Stimulated activated CD4-positive, alpha-beta T cell treated with anti-CD3 and anti-CD28 coated beads, Interleukin-15, amount 100 ng/mL, for 24 hours (primary cell): ENCODE results near the gene GLDN.

ENCODE experiments used
- DNase-seq: peaks from one replicate; pipeline ENCODE4 v3.0.0-alpha.2; 2020

GLDN gene

DNA sequence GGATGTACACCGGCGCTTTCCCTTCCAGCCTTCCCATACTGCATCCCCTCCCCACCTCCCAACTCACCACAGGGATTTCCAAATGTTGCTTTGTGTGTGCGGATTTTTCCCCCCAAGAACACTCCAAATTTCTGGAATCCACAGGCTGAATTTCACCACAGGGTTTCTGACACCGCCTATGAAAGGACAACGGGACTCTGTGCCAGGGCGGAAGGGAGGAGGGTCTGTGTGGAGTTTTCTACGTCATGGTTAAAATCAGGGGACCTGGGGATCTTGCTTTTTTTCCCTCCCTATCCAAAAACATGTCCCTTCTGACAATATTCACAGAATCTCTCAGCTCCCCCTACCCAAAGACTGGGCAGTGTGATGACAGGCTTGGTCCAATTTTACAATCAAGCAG lies 17.7 kb upstream of the GLDN start:
- DNase-seq, result no peak

DNA sequence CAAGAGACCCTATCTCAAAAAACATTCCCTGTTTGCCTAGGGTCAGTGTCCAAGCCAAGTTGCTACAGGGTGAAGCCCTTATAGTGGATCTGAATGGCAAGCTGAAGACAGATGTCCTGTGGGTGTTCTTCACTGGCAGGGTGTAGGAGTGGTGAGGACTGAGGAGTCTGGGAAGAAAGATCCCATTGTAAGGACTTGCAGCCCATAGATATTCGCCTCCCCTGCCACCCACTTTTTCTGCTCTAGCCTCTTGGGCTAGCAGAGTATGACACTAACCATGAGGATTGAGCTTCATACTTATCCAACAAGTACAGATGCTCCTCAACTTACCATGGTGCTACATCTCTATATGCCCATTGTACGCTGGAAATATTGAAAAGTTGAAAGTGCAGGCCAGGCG lies 16.3 kb upstream of the GLDN start:
- no peak for DNase-seq

DNA sequence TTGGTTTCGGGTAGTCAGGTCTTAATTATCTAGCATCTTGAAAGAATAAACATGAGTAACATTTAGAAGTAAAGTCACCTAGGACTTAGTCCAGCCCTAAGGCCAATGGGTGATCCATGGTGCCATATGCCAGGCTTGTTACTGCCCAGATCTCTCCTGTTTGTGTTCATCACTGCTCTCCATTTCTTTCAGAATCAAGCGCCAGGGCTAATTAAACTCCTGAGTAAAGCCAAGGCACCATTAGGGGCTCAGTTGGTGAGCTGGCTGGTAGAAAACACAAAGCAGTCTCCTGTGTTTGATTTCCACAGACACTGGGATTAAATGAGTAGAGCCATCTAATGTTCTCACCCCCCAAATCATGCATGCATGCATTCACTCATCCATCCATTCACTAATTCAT lies 14.4 kb upstream of the GLDN start:
- DNase-seq, result no peak

DNA sequence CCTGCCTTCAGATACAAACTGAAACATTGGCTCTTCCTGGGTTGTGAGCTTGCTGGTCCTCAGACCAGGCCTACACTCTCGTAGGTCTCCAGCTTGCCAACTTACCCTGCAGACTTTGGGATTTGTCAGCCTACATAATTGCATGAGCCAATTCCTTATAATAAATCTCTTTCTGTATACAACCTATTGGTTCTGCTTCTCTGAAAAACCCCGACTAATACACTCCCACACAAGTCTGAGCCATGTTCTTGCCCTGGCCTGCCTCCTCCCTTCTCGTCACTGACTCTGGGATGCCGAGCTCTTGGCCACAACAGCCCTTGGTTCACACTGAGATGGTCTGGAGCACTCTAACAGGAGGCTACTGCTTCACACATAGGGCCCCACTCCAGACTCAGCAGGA lies 12.5 kb upstream of the GLDN start:
- DNase-seq, result no peak

DNA sequence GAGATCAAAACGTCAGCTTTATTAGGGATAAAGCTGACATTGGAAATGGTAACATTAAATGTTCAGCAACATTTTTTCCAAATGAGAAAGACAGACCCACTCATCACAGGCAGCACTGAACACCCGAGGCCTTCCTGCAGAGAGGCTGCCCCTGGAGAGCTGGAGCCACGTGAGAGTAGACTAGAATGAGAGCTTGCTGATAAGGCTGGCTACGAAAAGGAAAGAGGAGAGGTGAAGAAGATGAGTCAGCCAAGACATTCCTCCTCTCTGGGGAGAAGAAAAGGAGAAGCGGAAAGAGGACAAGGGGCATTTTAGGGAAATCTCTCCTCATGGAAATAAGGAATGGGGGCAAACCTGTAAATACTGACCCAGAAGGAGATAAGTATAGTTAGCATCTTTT lies 10.3 kb upstream of the GLDN start:
- DNase-seq, result no peak

DNA sequence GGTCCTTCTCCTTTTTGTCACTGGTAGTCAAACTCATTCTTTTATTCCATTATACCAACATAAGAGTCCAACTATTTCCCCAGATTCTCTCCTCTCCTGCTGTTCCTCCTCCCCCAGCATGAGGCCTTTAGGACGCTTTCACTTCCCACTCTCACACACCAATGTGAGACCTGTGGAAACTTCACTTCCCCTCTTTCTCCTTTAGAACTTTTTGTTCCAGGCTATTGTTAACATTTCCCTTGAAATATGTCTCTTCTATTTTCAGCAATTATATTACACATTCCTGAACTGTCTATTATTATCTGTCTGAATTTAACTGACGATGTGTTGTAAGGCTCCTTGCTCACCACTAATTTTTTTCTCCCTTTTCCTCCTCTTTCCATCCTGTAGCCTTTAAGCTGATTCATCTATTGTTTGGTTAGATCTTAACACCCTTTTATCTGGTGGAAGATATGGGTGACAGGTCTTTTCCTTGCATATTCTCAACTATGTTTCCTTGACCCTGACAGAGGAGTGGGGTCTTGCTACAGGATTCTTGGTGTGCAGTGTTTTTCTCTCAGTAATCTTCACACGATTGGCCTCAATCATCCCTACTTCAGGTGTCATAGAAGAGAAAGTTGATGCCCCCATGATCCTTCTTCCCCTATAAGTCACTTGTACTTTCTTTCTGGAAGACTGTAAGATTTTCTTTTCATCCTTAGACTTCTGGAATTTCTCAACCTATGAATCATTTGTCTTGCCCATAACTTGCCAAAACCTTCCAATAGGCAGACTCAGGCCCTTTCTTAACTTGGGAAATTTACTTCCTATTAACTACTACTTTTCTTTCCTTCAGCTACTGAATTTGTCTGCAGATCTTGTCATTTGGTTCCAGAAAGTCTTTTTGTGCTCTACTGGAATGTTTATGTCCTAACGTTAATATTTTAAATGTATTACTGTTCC lies 9.0 kb upstream of the GLDN start:
- no peak for DNase-seq

DNA sequence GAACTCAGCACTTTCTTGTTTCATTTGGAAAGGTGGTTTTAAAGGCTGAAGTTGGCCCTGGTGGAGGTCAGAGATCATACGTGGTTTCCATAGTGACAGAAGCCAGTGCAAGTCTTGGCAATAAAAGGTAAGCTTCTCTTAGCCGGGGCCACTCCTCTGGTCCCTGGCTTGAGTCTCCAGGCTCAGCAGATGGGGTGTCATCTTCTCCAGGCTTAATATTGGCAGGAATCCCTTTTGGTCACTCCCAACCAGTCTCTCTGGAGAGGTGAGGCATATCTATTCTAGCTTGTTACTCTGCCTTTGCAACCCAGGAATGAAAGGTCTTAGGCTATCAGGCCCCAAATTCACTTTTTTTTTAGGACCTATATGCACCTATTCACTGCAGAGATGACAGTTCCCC lies 7.9 kb upstream of the GLDN start:
- DNase-seq, result no peak

DNA sequence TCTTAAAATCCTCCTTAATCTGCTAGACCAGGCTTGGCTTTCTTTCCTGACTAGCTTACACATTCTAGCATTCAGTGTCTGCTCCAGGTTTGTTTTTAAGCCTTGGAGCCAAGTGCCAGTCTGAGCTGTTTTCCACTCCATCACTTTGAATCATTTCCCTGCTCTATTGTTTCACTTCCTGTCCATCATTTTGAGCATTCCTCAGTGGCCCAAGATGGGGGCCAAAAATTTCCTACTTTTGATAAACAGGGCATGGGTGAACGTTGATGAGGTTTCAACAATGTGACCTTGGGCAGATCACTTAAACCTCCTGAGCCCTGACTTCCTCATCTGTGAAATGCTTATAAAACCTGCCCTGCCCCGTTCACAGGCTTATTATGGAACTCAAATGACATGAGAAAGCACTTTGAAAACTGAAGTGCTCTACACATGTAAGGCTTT lies 7.4 kb upstream of the GLDN start:
- DNase-seq, result no peak

DNA sequence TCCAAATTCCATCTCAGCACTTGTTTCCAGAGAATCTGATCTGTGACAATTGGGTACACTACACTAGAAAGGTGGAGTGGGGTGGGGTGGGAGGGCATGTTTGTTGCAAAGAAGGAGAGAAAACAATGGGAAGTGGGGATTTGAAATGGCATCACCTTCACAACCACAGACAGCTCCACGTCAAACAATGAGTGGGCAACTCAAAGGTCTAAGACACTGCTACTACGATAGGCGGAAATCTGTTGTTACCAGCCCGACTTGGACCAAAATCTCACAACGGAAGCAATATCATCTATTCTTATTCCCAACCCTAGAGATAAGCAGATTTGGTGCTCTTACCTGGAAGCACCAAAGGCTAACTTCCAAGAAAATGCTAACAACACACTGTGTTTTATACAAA lies 6.4 kb upstream of the GLDN start:
- no peak for DNase-seq

DNA sequence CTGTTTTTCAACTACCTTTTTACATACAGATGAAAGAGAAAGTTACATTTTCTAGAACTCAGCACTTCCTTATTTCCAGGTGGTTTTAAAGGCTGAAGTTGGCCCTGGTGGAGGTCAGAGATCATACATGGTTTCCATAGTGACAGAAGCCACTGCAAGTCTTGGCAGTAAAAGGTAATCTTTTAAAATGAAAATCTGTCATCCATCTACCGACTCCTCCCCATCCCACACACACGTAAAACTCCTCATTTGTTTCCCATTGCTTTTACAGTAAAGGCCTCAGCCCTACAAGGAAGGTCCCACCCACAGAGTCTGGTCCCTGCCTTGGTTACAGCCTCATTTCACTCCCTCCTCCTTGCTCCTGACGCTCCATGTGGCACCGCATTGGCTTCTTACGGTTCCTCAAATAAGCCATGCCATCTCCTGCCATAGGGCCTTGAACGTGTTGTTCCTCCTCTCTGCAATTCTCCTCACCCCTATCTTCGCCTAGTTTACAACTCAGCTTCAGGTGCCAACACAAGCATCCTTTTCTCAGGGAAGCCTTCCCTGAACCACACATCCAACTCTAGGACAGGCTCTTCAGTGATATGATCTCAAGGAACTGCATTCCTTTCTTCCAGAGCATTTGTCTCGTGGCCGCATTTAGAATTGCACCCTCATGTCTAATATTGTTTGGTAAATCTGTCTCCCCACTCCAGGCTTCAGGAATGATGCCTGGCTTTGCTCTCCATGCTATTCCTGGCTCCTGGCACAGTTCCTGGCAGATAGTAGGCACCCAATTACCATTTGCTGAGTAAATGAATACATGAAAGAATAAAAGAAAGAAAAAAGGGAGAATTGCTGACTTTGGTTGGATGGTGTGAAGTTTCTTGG lies 5.7 kb upstream of the GLDN start:
- DNase-seq, result no peak

DNA sequence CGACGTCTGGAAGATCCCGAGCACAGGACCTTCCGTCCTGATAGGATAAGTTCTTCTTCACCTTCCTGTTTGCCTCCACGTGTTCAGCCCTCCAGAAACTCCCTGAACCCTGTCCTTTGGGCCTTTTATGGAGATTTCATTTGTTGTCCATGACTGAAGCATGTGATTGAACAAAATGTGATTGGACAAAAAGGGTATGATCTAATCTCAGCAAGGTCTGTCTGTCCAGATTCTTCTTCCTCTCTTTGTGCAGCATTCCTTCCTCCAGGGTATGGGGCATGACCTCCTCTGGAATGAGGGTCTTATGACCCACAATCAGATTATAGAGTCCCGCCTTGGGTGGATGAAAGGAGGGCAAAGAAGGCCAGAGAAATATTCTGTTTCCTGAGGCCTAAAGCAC lies 3.0 kb upstream of the GLDN start, which contains the start of gene CYP19A1:
CYP19A1 (minus strand) TSS at position 101 of the 400 bp plus-strand sequence. CDS start 95,684 bp downstream, outside the sequence.
- DNase-seq, result no peak

DNA sequence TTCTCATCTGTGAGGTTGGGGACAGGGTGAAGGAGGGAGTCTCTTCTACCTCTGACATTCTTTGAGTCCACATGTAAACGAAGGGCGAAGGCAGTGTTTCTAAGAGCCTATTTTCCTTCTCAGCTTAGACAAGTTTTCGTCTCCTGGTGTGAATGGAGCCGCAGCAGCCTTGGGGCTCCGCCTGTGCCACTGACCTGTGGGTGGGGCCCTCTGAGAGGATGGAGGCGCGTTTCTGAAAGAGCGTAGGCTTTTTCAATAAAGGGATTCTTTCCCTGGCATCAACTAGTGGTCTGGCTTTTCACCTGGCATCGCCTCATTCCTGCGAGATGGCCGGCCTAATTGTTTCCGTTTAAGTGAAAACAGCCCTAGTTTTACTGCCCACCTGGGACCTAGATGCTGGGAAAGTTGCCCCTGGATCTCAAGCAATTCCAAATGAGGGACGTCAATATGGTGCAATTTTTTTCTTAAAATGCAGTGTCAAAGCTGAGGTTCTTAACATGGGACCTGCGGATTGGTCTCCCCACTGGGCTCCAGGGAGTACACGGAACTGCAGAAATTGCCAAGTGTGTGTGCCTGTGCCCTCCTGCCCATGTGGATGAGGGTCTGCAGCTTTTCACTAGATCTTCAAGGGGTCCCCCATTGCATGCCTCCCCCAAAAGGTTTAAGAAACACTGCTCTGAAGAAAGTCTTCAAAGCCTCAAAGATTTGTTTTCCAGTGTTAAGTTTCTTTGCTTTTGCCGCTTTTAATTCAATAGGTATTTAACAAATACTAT lies 958 bp downstream of the GLDN start:
- DNase-seq, result no peak

DNA sequence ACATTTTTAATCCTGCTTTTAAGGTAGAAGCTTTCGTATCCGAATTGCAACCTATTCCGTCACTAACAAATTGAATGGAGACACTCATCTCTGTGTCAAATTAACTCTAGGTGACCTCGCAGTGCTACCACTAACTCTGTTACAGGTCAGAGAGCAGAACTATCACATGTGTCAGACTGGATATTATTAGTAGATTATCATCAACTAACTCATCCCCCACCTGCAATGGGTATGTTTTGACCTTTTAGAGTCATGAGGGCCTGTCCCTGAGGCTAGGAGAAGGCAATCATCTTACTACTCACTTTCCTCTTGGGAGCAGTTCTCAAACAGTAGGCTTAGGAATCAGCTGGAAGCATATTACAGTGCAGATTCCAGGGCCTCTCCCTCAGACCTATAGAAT lies 2.0 kb downstream of the GLDN start:
- no peak for DNase-seq

DNA sequence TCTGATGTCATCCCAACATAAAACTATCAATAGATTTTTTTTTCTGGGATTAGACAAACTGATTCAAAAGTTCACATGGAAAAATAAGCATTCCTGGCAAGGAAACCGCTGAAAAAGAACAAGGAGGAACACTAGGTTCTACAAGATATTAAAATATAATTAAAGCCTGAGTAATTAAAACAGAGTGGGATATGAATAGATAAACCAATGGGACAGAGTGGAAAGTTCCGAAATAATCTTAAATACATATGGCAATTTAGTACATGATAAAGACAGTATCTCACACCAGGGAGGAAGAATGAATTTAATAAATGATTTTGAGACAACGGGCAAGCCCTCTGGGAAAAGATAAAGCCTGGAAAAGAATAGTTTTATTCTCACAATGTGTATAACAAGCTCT lies 4.7 kb downstream of the GLDN start:
- no peak for DNase-seq

DNA sequence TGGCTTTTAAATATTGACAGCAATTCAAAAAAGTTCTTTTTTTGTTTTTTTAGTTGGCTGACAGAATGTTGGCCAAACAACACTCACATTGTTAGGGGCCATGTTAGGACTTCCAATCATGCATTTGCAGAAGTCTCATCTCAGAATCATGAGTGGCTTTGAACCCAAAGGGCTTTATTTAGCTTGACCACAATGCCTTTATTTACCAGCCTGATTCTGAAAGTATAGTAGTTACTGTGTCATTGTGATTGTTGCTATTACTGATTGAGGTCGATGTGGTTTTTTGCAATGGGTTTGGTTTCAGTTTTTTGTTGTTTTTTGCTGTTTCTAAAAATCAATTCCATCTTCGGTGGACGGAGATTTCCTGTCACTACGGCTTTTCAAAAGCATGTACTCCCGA lies 7.2 kb downstream of the GLDN start:
- DNase-seq, result no peak

DNA sequence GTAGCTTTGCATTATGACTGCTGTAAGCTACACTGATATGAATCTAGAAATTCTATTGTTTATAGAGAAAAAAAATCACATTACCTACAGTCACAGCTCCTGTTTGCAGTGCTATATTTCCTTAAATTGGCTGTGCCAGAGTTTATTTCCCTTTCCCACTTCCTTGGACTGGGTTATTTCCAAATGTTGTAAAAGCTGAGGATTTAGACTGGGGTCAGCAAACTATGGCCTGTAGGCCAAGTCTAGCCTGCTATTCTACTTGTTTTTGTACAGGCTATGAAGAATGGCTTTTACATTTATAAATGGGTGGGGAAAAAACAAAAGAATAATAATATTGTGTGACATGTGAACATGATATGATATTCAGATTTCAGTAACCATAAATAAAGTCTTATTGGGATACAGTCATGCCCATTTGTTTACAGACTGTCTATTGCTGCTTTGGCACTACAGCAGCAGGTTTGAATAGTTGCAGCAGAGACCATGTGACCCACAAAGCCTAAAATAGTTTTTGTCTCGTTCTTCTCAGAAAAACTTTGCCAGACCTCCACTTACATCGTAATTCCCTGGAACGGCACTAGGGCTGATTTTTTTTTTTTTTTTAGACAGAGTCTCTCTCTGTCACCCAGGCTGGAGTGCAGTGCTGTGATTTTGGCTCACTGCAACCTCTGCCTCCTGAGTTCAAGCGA lies 7.8 kb downstream of the GLDN start:
- no peak for DNase-seq

DNA sequence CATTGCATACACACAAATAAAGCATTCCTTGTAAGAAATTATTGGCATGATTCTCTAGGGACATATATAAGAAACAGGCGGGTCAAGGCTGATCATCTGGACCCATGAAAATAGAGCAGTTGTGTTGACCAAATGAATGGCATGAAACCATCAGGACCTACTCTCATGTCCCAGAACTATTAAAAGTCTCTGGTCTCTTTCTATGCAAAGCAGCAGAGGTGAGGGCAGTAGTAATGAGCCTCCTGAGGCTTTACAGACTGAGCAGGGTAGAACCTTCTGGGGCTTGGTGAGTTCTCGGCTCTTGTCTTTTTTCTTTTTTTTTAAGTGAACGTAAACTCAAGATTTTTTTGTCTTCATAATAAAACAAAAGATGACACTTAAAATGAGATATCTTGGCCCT lies 9.3 kb downstream of the GLDN start:
- no peak for DNase-seq

DNA sequence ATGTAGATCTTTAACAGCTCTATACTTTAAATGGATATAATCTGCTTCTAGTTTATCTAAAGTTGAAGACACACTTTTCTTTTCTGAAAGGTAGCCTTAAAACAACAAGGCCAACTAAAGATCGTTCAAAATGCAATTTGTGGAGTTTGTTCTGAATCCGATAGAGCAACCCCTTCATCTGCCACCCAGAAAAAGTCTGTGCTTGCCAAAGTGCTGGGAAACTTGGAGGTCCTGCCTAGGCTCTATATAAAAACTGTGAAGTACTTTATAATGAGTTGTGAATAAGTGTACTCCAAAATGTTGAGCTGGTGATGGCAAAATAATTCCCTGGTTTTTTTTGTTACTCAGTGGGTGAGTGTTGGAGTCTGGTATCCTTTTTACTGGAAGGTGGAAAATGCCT lies 12.5 kb downstream of the GLDN start:
- DNase-seq, result no peak

DNA sequence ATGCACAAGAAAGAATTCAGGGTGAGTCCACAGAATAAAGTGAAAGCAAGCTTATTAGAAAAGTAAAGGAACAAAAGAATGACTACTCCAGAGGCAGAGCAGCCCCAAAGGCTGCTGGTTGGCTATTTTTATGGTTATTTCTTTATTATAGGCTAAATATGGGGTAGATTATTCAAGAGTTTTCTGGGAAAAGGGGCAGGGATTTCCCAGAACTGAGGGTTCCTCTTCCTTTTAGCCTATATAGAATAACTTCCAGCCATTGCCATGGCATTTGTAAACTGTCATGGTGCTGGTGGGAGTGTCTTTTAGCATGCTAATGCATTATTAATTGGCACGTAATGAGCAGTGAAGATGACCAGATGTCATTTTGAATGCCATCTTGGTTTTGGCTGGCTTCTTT lies 13.6 kb downstream of the GLDN start:
- no peak for DNase-seq

DNA sequence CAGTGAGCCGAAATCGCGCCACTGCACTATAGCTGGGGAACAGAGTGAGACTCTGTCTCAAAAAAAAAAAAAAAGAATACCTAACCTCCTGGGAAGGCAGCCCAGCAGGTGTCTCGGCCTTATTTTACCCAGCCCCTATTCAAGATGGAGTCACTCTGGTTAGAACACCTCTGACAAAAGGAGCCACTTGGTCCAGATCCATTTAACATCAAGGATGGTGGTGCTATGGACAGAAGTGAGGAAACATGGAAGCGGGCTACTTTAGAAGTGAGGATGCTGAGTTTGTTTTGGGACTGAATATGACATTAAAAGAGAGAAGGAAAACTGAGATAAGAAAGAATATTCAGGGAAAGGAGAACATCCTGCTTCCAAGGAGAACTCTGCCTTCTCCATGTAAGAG lies 14.7 kb downstream of the GLDN start:
- no peak for DNase-seq

DNA sequence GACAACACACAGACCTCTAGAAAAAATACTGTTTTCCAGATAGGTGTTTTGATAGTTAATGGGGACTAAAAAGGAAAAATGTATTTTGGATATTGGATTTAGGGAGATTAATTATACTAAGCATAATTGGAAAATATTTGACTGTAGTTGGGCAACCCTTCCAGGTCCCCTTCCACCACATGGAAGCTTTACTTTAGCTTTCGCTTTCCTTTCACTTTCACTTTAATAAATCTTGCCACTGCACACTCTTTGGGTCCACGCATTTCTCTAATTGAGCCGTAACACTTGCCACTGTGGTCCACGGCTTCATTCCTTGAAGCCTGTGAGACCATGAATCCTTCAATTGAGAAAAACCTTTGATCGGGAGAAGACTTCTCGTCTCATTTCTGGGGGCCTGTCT lies 15.5 kb downstream of the GLDN start:
- no peak for DNase-seq

DNA sequence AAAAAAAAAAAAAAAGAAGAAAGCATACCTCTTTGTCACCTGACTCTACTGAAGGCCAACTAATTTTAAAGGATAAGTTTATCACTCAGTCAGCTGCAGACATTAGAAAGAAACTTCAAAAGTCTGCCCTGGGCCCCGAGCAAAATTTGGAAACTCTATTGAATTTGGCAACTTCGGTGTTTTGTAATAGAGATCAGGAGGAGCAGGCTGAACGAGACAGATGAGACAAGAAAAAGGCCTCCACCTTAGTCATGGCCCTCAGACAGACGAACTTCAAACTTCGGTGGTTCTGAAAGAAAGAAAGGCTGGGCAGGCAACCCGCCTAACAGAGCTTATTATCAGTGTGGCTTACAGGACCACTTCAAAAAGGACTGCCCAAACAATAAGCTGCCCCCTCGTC lies 18.5 kb downstream of the GLDN start:
- DNase-seq, result no peak

DNA sequence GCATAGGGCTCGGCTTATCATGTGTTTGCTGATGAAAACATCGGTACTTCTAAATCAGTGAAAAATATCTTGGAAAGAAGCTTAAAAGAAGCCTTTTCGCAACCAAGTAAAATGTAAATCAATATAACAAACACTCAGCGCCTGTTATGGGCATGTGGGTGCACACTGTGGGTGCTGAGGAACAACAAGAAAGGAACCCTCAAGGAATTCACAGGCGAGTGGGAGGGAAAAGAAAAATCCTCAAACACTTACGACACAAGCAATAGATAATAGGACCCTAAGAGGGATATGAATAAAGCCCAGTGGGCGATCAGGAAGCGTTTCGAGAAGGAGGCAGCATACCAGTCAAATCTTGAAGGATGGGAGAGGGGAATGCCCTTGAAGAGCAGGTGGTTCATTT lies 21.9 kb downstream of the GLDN start:
- no peak for DNase-seq
